HG03095 (cell line): Measurements from ENCODE around the gene FLT3LG.

Experiments
- ATAC-seq: cut with Tn5 transposase; IDR thresholded peaks from one replicate; pipeline ENCODE4 v1.9.1; 2021; ENCODE audit warnings: moderate library complexity; ENCODE audit not compliant: unreplicated experiment

The FLT3LG gene

DNA sequence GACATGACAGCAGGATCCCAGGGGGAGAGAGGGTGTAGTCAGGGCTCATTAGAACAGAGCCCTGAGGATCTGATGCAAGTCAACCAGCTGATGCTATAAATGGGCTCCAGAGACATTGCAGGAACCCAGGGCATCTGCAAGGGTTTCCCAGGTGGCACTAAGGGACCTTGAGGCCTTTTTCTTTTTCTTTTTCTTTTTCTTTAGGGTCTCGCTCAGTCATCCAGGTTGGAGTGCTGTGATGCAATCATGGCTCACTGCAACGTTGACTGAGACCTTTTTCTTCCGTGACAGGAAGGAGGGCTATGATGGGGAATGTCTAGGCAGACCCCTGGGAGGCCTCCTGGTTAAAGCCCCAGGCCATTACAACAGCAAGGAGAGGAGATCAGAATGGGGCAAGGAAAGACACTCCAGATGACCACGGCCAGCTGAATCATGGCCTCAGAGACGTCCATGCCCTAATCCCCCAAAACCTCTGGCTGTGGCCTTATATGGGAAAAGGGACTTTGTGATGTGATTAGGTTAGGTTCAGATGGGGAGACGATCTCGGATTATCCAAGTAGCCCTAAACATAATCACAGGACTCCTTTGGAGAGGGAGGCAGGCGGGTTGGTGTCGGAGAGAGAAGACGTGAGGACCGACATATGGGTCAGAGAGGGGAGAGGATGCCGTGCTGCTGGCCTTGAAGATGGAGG, 33.9 kb downstream of the FLT3LG start:
- ATAC-seq: no peak

- ATAC-seq: no peak
Observed at GRCh38 chr19:49512970-49513745, 39.1 kb downstream of the FLT3LG start.

GRCh38 chr19:49513746-49514118, 39.7 kb downstream of the FLT3LG start:
- no peak for ATAC-seq

DNA sequence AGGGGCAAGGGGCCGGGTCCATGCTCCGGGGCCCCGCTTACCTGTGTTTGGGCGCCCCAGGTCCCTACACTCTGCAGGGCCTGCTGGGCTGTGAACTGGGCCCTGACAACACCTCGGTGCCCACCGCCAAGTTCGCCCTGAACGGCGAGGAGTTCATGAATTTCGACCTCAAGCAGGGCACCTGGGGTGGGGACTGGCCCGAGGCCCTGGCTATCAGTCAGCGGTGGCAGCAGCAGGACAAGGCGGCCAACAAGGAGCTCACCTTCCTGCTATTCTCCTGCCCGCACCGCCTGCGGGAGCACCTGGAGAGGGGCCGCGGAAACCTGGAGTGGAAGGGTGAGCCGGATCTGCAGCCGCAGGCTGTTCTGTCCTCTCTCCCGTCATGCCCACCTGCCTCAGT, 40.1 kb downstream of the FLT3LG start:
- ATAC-seq: no peak

DNA sequence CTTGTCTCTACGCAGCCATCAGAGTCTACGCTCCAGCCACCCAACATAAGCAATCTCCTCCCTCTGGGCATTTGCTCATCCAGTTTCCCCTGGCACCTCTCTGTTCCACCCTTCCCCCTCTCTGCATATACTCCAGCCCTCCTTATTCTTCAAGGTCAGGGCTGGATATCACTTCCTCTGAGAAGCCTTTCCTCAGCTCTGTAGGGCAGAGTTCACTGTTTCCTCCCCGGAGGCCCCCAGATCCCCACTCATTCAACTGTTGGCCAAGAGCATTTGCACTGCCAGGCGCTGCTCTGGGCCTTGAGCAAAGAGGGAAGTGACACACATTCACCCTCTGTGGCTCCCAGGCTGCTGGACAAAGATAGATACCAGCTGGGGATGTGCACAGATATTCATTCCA, 41.8 kb downstream of the FLT3LG start:
- ATAC-seq: no peak

- ATAC-seq: no peak
Observed at GRCh38 chr19:49518033-49518432, 44.0 kb downstream of the FLT3LG start.

DNA sequence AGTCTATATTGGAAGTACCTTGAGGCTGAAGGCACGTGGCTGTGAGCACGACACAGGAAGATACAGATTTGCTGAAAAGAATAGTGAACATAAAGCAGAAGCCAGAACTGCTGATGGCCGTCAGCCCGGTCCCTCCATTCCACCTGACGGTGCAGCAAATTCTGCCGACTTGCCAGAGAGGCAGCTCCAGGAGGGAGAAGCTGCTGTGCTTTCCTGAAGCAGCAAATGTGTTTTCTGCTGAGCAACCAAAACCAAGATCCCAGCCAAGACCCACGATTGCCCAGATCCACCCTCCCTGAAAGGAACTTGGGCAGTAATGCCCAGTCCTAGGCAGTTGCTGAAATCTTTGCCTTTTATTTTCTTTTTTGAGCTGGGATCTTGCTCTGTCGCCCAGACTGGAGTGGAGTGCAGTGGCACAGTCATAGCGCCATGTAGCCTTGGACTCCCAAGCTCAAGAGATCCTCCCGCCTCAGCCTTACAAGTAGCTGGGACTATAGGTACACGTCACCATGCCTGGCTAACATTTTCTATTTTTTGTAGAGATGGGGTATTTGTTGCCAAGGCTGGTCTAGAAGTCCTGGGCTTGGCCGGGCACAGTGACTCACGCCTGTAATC, 46.8 kb downstream of the FLT3LG start:
- no peak for ATAC-seq

DNA sequence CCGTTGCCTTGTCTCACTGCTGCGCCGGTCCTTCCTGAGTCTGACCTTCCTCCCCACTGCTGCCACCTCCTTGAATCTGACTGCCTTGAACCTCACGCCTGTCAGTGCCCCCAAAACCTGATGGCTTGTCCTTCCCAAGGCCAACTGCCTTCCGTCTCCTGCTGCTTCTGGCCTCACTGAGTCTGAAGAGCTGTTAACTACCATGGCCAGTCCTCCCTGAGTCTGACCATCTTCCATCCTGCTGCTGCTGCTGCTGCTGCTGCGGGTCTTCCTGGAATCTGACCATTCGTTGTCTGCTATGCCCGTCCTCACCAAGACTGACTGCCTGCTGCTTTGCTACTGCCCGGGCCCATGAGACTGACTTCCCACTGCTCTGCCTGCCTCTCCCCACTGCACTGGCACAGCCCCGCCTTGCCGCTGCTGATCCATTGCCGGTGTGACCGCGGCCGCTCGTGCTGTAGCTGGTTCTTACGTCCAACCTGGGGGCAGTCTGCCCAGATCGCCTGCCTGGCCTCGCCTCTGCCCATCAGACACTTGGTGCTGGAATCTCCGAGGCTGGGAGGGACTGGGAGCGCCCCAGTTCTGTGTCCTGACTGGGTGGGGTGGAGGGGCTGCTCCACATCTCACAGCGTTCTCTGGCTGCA, 50.9 kb downstream of the FLT3LG start:
- ATAC-seq: no peak

GRCh38 chr19:49528211-49528771, 54.3 kb downstream of the FLT3LG start:
- ATAC-seq: no peak

DNA sequence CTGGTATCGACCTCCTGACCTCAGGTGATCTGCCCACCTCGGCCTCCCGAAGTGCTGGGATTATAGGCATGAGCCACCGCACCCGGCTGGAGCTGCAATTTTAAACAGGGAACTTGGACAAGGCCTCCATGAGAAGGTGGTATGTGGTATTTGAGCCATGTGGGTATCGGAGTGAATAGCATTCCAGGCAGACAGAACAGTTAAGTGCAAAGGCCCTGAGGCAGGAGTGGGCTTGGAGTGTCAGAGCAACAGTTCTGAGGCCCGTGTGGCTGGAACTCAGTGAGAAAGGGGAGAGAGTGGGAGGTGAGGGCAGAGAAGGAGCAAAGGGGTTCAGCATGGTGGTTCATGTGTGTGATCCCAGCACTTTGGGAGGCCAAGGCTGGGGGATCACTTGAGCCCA, 56.7 kb downstream of the FLT3LG start:
- ATAC-seq: no peak

- ATAC-seq: peak; percentile 77
Observed at GRCh38 chr19:49533551-49534488, 59.8 kb downstream of the FLT3LG start.

DNA sequence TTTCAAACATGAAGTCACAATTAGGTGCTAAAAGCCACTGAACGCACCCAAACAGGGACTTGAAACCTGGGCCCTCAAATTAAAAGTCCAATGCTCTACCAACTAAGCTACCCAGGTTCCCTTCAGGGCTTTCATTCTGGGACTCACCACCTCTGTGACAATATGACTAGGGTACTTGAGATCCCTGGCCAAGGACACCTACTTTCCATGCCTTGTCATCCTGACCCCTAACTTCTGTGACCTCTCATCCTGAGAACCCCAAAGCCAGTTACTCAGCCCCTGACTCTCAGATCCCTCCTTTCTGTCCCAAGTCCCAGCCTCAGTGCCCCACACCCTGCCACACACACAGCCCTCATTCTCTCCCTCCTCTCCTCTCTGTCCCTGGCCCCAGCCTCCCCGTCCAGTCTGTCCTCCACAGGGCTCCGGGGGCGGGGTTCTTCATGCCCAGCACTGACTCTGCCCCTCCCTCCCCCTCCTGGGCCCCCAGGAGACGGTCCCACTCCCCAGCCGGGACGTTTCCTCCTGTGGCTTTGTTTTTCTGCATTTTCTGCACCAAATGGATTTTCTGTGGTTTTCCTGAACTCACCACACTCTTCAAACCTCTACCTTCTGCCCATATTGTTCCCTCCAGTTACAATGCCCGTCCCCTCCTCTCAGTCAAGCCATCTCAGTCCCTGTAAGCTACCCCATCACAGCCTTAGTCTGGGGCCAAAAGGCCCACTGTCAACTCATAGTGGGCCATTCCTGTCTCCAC, 60.8 kb downstream of the FLT3LG start:
- no peak for ATAC-seq
